ENCODE results near the gene PFKL.

DNA sequence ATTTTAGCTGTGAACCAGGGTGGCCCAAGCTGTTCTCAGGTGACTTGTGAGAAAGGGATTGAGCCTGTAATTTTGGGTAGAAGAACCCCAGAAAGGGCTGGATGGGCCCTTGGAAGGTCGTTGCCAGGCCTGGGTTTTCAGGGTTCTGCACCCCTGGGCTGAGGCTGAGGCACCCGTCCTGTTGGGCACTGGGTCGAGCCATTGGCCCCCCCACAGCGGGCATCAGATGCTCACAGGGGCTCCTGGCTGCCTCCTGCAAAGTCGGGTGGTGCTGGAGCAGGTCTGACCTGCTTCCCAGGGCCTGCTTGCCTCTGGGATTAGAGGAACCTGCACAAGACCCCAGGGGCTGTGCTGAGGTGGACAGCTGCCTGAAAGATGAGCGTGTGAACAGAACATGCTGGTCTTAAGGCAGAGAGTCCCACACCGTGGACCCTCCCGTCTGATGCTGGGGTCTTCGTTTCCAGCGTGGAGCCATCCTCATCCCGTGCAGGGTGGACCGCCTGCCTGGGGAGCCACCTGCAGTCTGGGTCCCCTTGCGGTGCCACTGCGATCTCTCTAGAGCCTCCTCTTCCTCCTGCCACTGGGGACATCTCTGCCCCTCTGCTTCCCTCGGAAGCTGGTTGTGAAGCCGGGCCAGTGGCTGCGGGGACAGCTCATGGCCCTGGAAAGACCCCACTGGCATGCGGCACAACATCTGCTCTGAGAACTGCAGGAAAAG, 51.8 kb downstream of the PFKL start:
- TF ChIP-seq, protein P1, sequence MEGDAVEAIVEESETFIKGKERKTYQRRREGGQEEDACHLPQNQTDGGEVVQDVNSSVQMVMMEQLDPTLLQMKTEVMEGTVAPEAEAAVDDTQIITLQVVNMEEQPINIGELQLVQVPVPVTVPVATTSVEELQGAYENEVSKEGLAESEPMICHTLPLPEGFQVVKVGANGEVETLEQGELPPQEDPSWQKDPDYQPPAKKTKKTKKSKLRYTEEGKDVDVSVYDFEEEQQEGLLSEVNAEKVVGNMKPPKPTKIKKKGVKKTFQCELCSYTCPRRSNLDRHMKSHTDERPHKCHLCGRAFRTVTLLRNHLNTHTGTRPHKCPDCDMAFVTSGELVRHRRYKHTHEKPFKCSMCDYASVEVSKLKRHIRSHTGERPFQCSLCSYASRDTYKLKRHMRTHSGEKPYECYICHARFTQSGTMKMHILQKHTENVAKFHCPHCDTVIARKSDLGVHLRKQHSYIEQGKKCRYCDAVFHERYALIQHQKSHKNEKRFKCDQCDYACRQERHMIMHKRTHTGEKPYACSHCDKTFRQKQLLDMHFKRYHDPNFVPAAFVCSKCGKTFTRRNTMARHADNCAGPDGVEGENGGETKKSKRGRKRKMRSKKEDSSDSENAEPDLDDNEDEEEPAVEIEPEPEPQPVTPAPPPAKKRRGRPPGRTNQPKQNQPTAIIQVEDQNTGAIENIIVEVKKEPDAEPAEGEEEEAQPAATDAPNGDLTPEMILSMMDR (optimal IDR thresholded peaks at IDR 0.05 in 1 of 3, IDR thresholded peaks at IDR 0.05 in 1 of 3, conservative IDR thresholded peaks at IDR 0.05 in 1 of 3; ENCODE audit: extremely low read depth in 1 of 3, insufficient read depth in 2 of 3, low read length in 3 of 3), result no peak
- TF ChIP-seq EZH2 (IDR thresholded peaks at IDR 0.05; ENCODE audit: low read length), result no peak

Data from keratinocyte (primary cell).